Measurements from ENCODE around the gene AMTN.
"Not testable (repeated sequence)": the region's sequence is repeated elsewhere in the genome, so short reads cannot be mapped to it uniquely, and the experiment has no call there.

The AMTN gene

GRCh38 chr4:70518269-70518668 lies at the start of gene AMTN:
TSS of gene AMTN (plus strand) at chr4:70518569. CDS start at chr4:70518778, 209 bp downstream.
- H3K9ac ChIP-seq: no peak within 1 kb of the TSS
- no peaks in the 10 kb centered on the region for H3K4me1 ChIP-seq
- no peaks in the 10 kb centered on the region for H3K9me3 ChIP-seq (ENCODE audit: control insufficient read depth, low read length)
- H3K27ac ChIP-seq: no peak within 1 kb of the TSS
- no peak within 1 kb of the TSS for H3K4me2 ChIP-seq (ENCODE audit: low read length)
- H3K4me3 ChIP-seq (ENCODE audit: low read depth, low read length): no peak within 1 kb of the TSS
- H3K79me2 ChIP-seq: no peaks in the 10 kb centered on the region
- no peak within 1 kb of the TSS for H2AFZ ChIP-seq
- H3K27me3 ChIP-seq (ENCODE audit: control insufficient read depth, insufficient read depth, low read length): no peaks in the 10 kb centered on the region
- TF ChIP-seq CTCF (IDR thresholded peaks at IDR 0.05): no peak
- H3K36me3 ChIP-seq (ENCODE audit: control insufficient read depth, insufficient read depth, low read length): no peaks in the 10 kb centered on the region

GRCh38 chr4:70471897-70472296 lies 46.5 kb upstream of the AMTN start, which contains the start of gene MUC7:
TSS of gene MUC7 (plus strand) at chr4:70472197. CDS start at chr4:70474022, 1,825 bp downstream.
- Histone ChIP-seq H3K4me3 (ENCODE audit: low read depth, low read length) (no peak within 1 kb of the TSS), H3K9me3 (ENCODE audit: control insufficient read depth, low read length) (no peaks in the 10 kb centered on the region), H3K4me1 (no peaks in the 10 kb centered on the region), H3K79me2 (no peaks in the 10 kb centered on the region), H2AFZ (no peak within 1 kb of the TSS), H3K27ac (no peak within 1 kb of the TSS), H3K36me3 (ENCODE audit: control insufficient read depth, insufficient read depth, low read length) (no peaks in the 10 kb centered on the region), H3K27me3 (ENCODE audit: control insufficient read depth, insufficient read depth, low read length) (no peaks in the 10 kb centered on the region), H3K9ac (no peak within 1 kb of the TSS), H3K4me2 (ENCODE audit: low read length) (no peak within 1 kb of the TSS)
- no peak for TF ChIP-seq CTCF (IDR thresholded peaks at IDR 0.05)

- H3K27ac ChIP-seq: no peak overlapping the region
- H3K4me2 ChIP-seq (ENCODE audit: low read length): no peak overlapping the region
- no peak for TF ChIP-seq CTCF (IDR thresholded peaks at IDR 0.05)
- H3K9ac ChIP-seq: no peak overlapping the region
- H3K79me2 ChIP-seq: no peaks in the 10 kb centered on the region
- no peaks in the 10 kb centered on the region for H3K4me1 ChIP-seq
- no peaks in the 10 kb centered on the region for H3K36me3 ChIP-seq (ENCODE audit: control insufficient read depth, insufficient read depth, low read length)
- H3K9me3 ChIP-seq (ENCODE audit: control insufficient read depth, low read length): no peaks in the 10 kb centered on the region
- no peaks in the 10 kb centered on the region for H3K27me3 ChIP-seq (ENCODE audit: control insufficient read depth, insufficient read depth, low read length)
- no peak overlapping the region for H3K4me3 ChIP-seq (ENCODE audit: low read depth, low read length)
- H2AFZ ChIP-seq: no peak overlapping the region
Observed at GRCh38 chr4:70473679-70474078, 44.7 kb upstream of the AMTN start.

- Histone ChIP-seq H3K4me3 (ENCODE audit: low read depth, low read length) (no peak overlapping the region), H3K9ac (no peak overlapping the region), H3K27ac (no peak overlapping the region), H3K4me2 (ENCODE audit: low read length) (no peak overlapping the region), H3K27me3 (ENCODE audit: control insufficient read depth, insufficient read depth, low read length) (no peaks in the 10 kb centered on the region), H2AFZ (no peak overlapping the region), H3K36me3 (ENCODE audit: control insufficient read depth, insufficient read depth, low read length) (no peaks in the 10 kb centered on the region), H3K79me2 (no peaks in the 10 kb centered on the region), H3K4me1 (no peaks in the 10 kb centered on the region), H3K9me3 (ENCODE audit: control insufficient read depth, low read length) (no peaks in the 10 kb centered on the region)
- TF ChIP-seq CTCF (IDR thresholded peaks at IDR 0.05): no peak
Observed at GRCh38 chr4:70488748-70489147, 29.6 kb upstream of the AMTN start.

GRCh38 chr4:70496231-70496630 lies 22.1 kb upstream of the AMTN start:
- no peaks in the 10 kb centered on the region for H3K4me1 ChIP-seq
- H3K4me2 ChIP-seq (ENCODE audit: low read length): no peak overlapping the region
- no peak overlapping the region for H3K27ac ChIP-seq
- no peaks in the 10 kb centered on the region for H3K79me2 ChIP-seq
- H3K9me3 ChIP-seq (ENCODE audit: control insufficient read depth, low read length): no peaks in the 10 kb centered on the region
- H3K4me3 ChIP-seq (ENCODE audit: low read depth, low read length): no peak overlapping the region
- no peak overlapping the region for H2AFZ ChIP-seq
- H3K36me3 ChIP-seq (ENCODE audit: control insufficient read depth, insufficient read depth, low read length): no peaks in the 10 kb centered on the region
- no peak for TF ChIP-seq CTCF (IDR thresholded peaks at IDR 0.05)
- no peaks in the 10 kb centered on the region for H3K27me3 ChIP-seq (ENCODE audit: control insufficient read depth, insufficient read depth, low read length)
- no peak overlapping the region for H3K9ac ChIP-seq

GRCh38 chr4:70501838-70502237 lies 16.5 kb upstream of the AMTN start:
- H3K9me3 ChIP-seq (ENCODE audit: control insufficient read depth, low read length); H3K4me1 ChIP-seq; H3K27me3 ChIP-seq (ENCODE audit: control insufficient read depth, insufficient read depth, low read length); H3K27ac ChIP-seq; H2AFZ ChIP-seq; H3K9ac ChIP-seq; H3K79me2 ChIP-seq; H3K36me3 ChIP-seq (ENCODE audit: control insufficient read depth, insufficient read depth, low read length); H3K4me2 ChIP-seq (ENCODE audit: low read length); H3K4me3 ChIP-seq (ENCODE audit: low read depth, low read length): not testable (repeated sequence)

All from parathyroid adenoma (tissue), 2 donors.